Mucosa of descending colon (tissue), 3 donors: Measurements from ENCODE around the gene STOML3. TPM values are rescaled to one million over a fixed set of nuclear protein-coding genes. Genes with fewer than 3 reads are reported as not detected.

Experiments
- ATAC-seq: fragments of 200-7000 bp; cut with Tn5 transposase; one replicate; pipeline ENCODE4 v1.9.1; 2020; ENCODE audit warnings: mild to moderate bottlenecking, moderate library complexity
- DNase-seq, 3 donors: peaks; one replicate each; pipeline ENCODE4 v3.0.0-alpha.2; 2020
- H3K36me3 ChIP-seq: fragments of 200-600 bp; one replicate; pipeline ENCODE4 v1.8.0; 2021; ENCODE audit warnings: low read depth, mild to moderate bottlenecking
- H3K4me1 ChIP-seq: fragments of 200-600 bp; one replicate; pipeline ENCODE4 v1.8.0; 2021; ENCODE audit warnings: low read depth, mild to moderate bottlenecking
- H3K4me3 ChIP-seq: fragments of 200-600 bp; one replicate; pipeline ENCODE4 v1.8.0; 2021; ENCODE audit warnings: mild to moderate bottlenecking
- H3K9me3 ChIP-seq: fragments of 200-600 bp; one replicate; pipeline ENCODE4 v1.8.0; 2021; ENCODE audit warnings: mild to moderate bottlenecking
- CTCF ChIP-seq: fragments of 200-600 bp; IDR thresholded peaks from one replicate; pipeline ENCODE4 v1.8.0; 2022; ENCODE audit warnings: antibody characterized with exemption, mild to moderate bottlenecking
- intact Hi-C, 2 donors: fragments of 100-400 bp; cut with DNase I in 1 of 2; cut with micrococcal nuclease in 1 of 2; formaldehyde crosslinking; loops; one replicate each; pipeline versions ENCODE4 v1.11.0 to v1.11.1; 2022; cut with DNase I, micrococcal nuclease
- total RNA-seq, 3 donors: library from RNA; stranded (reverse); fragmentation: NEBNext Ultra II Directional in 2 of 3; extraction: Animal tissue kit (Norgen Biotek cat#: 25700) in 2 of 3; gene quantifications; one replicate each; pipeline versions ENCODE4 v1.2.1 to v1.2.4, GENCODE V29; 2021 to 2023
- donor health status: DM: no; HTN: no; CAD: no; lungs with moderate emphysema.
- donor health status: DM: no; HTN: no; CAD: no.
- donor health status: DM: no; HTN: yes; CAD: no.

STOML3 gene
- total RNA-seq, 3 donors from 2014 or later, result 0.52 TPM; not detected in 2

DNA sequence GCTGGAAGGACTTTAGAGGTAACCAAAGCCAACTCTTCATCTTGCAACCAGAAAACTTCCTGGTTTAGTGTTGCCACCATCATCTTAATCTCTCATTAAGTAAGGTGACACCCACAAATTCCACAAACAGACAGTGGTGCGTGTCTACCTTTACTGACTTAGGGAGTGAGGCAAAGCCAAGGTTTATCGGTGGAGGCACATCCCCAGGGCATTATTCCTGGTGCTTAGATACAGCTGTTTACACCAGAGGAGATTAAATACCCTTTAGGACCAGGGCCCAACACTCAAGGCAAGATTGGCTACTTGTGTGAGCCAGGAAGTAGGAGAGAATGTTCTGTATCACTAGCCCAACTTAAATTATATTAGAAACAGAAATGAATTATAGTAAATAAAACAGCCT is 9.5 kb downstream of the STOML3 start:
- DNase-seq (no peak), ATAC-seq (no peak)
- no peaks in the 10 kb centered on the region for H3K9me3 ChIP-seq
- TF ChIP-seq CTCF, result no peak
- no peak overlapping the region for H3K4me3 ChIP-seq
- no peaks in the 10 kb centered on the region for H3K4me1 ChIP-seq
- intact Hi-C loops, result no loop called here
- H3K36me3 ChIP-seq, result no peaks in the 10 kb centered on the region

- DNase-seq (no peak), ATAC-seq (no peak)
- Histone ChIP-seq H3K9me3 (no peaks in the 10 kb centered on the region), H3K4me1 (no peaks in the 10 kb centered on the region), H3K4me3 (no peak overlapping the region), H3K36me3 (no peaks in the 10 kb centered on the region)
- intact Hi-C loops, result no loop called here
- TF ChIP-seq CTCF, result no peak
Observed at GRCh38 chr13:38980750-38981078, 9.9 kb downstream of the STOML3 start.

DNA sequence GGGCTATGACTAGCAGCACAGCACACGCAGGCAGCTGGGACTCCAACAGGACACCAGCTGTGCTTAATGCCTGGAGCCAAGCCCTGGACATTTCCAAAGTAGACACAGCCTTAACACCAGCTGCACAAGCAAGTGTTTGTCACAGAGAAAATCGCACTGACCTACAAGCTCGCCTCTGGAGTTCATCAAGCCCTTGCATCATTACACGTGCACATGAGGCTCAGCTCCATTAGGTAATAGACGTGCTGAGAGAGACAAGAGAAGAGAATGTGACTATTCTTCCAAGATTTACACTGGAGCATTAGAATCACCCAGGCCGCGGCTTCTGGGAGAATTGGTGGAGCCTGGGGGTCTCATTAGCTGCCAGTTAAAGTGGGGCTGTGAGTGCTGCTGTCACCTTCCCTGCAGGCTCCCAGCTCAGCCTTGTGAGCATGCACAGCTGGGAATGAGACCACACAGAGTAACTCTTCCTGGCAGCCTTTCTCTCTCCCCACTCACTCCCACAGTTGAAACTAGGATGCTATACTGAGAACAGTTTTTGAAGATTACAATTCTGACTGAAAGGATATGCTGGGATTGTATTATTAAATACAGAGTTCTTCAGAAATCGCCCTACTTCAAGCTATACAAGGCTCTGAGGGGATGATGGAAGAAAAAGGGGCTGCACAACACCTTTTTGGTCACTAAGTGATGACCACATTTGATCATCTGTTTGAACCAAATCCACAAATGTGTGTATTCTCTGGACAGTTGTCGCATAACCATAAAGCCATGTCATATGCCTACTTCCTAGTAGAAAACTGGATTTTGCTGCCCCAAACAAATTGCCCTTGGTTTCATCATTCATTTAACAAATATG is 10.5 kb downstream of the STOML3 start:
- H3K4me3 ChIP-seq, result no peak overlapping the region
- DNase-seq (peak in 1 of 3 donors; percentile 4), ATAC-seq (no peak)
- TF ChIP-seq CTCF, result no peak
- H3K9me3 ChIP-seq, result no peaks in the 10 kb centered on the region
- intact Hi-C loops, result no loop called here
- no peaks in the 10 kb centered on the region for H3K4me1 ChIP-seq
- H3K36me3 ChIP-seq, result no peaks in the 10 kb centered on the region

DNA sequence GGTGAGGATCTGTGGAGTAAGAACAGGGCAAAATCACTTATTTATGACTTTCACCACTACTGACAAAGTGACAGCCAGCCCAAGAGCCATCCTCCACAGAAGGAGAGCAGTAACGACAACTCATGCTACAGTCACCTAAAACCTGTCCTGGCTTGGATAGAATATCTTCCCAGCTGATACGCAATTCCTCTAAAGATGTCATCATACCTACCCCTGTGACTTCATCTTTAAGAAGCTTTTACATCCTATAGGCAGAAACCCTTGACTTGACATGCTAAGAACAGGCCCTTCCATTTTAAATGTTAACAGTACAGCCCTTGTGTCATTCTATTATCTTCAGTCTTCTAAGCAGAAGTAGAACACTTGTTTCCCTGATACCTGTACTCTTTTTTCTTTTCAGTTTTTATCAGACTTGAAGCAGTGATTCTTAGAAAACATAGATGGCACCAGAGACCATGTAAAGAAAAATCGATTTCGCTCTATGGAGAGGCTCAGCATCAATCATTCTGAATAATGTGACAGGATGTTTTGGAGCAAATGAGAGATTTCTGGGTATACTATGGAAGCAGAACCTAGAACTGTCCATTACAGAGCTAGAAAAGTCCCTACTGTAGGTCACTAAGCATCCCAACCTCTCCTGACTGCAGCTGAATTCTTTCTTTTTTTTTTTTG is 20.1 kb downstream of the STOML3 start:
- H3K36me3 ChIP-seq, result no peaks in the 10 kb centered on the region
- no peaks in the 10 kb centered on the region for H3K4me1 ChIP-seq
- H3K4me3 ChIP-seq, result no peak overlapping the region
- TF ChIP-seq CTCF, result no peak
- no peak for ATAC-seq
- intact Hi-C loops, result no loop called here
- no peak for DNase-seq
- no peaks in the 10 kb centered on the region for H3K9me3 ChIP-seq

- Histone ChIP-seq H3K9me3 (no peaks in the 10 kb centered on the region), H3K4me3 (no peak overlapping the region), H3K36me3 (no peaks in the 10 kb centered on the region), H3K4me1 (no peaks in the 10 kb centered on the region)
- no peak for ATAC-seq
- DNase-seq, result no peak
- TF ChIP-seq CTCF, result no peak
- intact Hi-C loops, result no loop called here
Observed at GRCh38 chr13:38969187-38969586, 21.4 kb downstream of the STOML3 start.
